Skeletal muscle tissue (tissue), 4 donors: ENCODE data around the gene LGALS3BP. TPM values are rescaled to one million over a fixed set of nuclear protein-coding genes. Genes with fewer than 3 reads are reported as not detected.
A peak's percentile ranks its signal among the peaks of the same experiment; 100 is the strongest.
"Not testable (repeated sequence)": the region's sequence is repeated elsewhere in the genome, so short reads cannot be mapped to it uniquely, and the experiment has no call there.

Source experiments
- H3K27ac ChIP-seq: one replicate; pipeline ENCODE4 v1.7.0; 2013; ENCODE audit warnings: mild to moderate bottlenecking, low read depth, low read length, inconsistent platforms
- H3K27me3 ChIP-seq, 3 donors: one replicate each; pipeline ENCODE4 v1.7.0; 2013; ENCODE audit warnings: low read length in 3 of 3; ENCODE audit not compliant: control insufficient read depth in 3 of 3, insufficient read depth in 3 of 3
- H3K36me3 ChIP-seq, 3 donors: one replicate each; pipeline ENCODE4 v1.7.0; 2013; ENCODE audit warnings: low read length in 3 of 3; ENCODE audit not compliant: control insufficient read depth in 3 of 3, insufficient read depth in 3 of 3
- H3K4me1 ChIP-seq, 3 donors: one replicate each; pipeline ENCODE4 v1.7.0; 2013; ENCODE audit warnings: low read length in 3 of 3, mild to moderate bottlenecking in 3 of 3; ENCODE audit not compliant: control insufficient read depth in 3 of 3, insufficient read depth in 3 of 3
- H3K4me3 ChIP-seq, 3 donors: one replicate each; pipeline ENCODE4 v1.7.0; 2013; ENCODE audit warnings: low read length in 3 of 3
- H3K9ac ChIP-seq, 3 donors: one replicate each; pipeline ENCODE4 v1.7.0; 2013; ENCODE audit warnings: low read length in 3 of 3, mild to moderate bottlenecking in 3 of 3, moderate library complexity in 2 of 3, low read depth in 1 of 3
- H3K9me3 ChIP-seq, 3 donors: one replicate each; pipeline ENCODE4 v1.7.0; 2013; ENCODE audit warnings: low read length in 3 of 3; ENCODE audit not compliant: control insufficient read depth in 3 of 3
- total RNA-seq: library from RNA; depleted of rRNA; stranded (reverse); fragments of >200 nt; gene quantifications from one replicate; pipeline ENCODE4 v1.2.3, GENCODE V29; 2014
- donor health status: Osteomylitis.

The LGALS3BP gene
- total RNA-seq, 1 donor from 2014 or later, result 55.8 TPM

- Histone ChIP-seq H3K9ac (peak overlapping the region in 2 of 3 donors; percentile 34 to 54), H3K4me3 (no peak overlapping the region), H3K27ac (peak overlapping the region; percentile 65), H3K36me3 (no peaks in the 10 kb centered on the region), H3K9me3 (no peaks in the 10 kb centered on the region), H3K4me1 (peaks cover 69 to 71% (median 70%) of the 10 kb centered on the region in 3 donors), H3K27me3 (peaks cover 5 to 11% (median 8%) of the 10 kb centered on the region in 3 donors)
Observed at GRCh38 chr17:79023180-79023705, 43.5 kb upstream of the LGALS3BP start.

- Histone ChIP-seq H3K9ac (peak overlapping the region; percentile 1 to 54 (median 43)), H3K36me3 (no peaks in the 10 kb centered on the region), H3K9me3 (no peaks in the 10 kb centered on the region), H3K27ac (peak overlapping the region; percentile 65), H3K27me3 (peaks cover 2 to 4% (median 3%) of the 10 kb centered on the region in 3 donors), H3K4me1 (peaks cover 62 to 64% (median 64%) of the 10 kb centered on the region in 3 donors), H3K4me3 (no peak overlapping the region)
Observed at GRCh38 chr17:79022507-79022991, 42.8 kb upstream of the LGALS3BP start.

DNA sequence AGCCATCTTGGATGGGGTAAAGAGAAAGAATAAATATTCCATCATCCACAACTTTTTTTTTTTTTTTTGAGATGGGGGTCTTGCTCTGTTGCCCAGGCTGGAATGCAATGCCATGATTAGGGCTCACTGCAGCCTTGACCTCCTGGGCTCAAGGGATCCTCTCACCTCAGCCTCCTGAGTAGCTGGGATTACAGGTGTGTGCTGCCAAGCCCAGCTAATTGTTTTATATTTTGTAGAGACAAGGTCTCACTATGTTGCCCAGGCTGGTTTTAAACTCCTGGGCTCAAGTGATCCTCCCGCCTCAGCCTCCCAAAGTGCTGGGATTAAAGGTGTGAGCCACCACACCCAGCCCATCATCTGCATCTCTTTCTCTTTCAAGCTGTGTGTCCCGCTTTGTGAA, 42.2 kb upstream of the LGALS3BP start:
- not testable (repeated sequence) for H3K36me3 ChIP-seq, H3K4me3 ChIP-seq, H3K27me3 ChIP-seq, H3K9me3 ChIP-seq, H3K9ac ChIP-seq
- H3K4me1 ChIP-seq, result peaks cover 56 to 59% (median 57%) of the 10 kb centered on the region in 3 donors
- H3K27ac ChIP-seq, result peak overlapping the region; percentile 57

- Histone ChIP-seq H3K27ac (peak overlapping the region; percentile 67), H3K9me3 (no peaks in the 10 kb centered on the region), H3K9ac (peak overlapping the region in 1 of 3 donors; percentile 33)
Observed at GRCh38 chr17:79020631-79021301, 41.0 kb upstream of the LGALS3BP start.

DNA sequence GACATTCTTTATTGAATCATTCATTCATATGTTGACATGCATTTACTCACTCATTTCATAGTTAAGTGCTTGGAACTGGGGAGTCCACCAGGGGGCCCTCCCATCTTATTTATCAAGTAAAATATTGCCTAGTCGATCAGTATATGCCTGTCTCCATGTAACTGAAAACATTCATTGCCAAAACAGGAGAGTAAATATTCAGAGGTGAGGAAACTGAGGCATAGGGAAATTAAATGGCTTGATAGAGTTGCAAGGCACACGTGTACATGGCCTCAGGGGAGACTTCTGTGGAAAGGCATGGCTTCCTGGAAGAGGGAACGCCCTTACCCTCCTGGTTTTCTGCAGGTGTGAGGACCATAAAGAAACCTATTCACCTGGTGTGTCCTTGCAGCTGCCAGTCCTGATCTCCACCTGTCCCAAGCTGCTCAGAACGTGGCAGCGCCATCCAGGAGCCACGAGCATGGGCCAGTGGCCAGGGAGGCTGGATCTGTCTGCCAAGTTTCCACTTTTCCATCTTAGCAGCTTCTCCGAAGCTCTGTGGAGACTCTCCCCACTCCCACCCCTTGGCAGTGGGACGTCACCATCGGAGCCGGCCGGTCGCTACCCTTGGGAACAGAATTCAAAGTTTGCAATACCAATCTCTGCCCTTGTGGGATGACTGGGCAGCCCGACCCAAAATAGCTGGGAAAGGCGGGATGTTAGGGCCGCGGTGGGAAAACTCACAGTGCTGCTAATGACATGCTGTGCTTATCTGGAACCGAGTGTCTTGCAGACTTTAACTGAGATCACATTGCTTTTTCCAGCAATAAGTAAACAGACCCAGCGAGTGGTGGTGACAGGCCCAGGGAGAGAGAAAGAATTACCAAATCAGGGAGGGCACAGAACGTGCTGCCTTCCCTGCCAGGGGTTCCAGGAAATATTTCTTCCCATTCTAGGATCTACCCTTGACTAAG, 40.2 kb upstream of the LGALS3BP start:
- peak overlapping the region; percentile 33 to 46 (median 34) for H3K4me3 ChIP-seq
- peaks cover 38 to 44% (median 40%) of the 10 kb centered on the region in 3 donors for H3K4me1 ChIP-seq
- H3K9me3 ChIP-seq, result no peaks in the 10 kb centered on the region
- peak overlapping the region; percentile 67 for H3K27ac ChIP-seq
- no peaks in the 10 kb centered on the region for H3K27me3 ChIP-seq
- H3K36me3 ChIP-seq, result no peaks in the 10 kb centered on the region
- peak overlapping the region in 2 of 3 donors; percentile 4 to 33 for H3K9ac ChIP-seq

More at GRCh38 chr17:79020631-79021301, 41.0 kb upstream of the LGALS3BP start:
- Histone ChIP-seq H3K27me3 (no peaks in the 10 kb centered on the region), H3K4me1 (peaks cover 47 to 52% (median 49%) of the 10 kb centered on the region in 3 donors), H3K4me3 (no peak overlapping the region), H3K36me3 (no peaks in the 10 kb centered on the region)

GRCh38 chr17:79019261-79019631, 39.5 kb upstream of the LGALS3BP start:
- Histone ChIP-seq H3K4me1 (peaks cover 32 to 37% (median 35%) of the 10 kb centered on the region in 3 donors), H3K27me3 (no peaks in the 10 kb centered on the region), H3K36me3 (no peaks in the 10 kb centered on the region), H3K4me3 (no peak overlapping the region), H3K9ac (no peak overlapping the region), H3K9me3 (no peaks in the 10 kb centered on the region), H3K27ac (no peak overlapping the region)

DNA sequence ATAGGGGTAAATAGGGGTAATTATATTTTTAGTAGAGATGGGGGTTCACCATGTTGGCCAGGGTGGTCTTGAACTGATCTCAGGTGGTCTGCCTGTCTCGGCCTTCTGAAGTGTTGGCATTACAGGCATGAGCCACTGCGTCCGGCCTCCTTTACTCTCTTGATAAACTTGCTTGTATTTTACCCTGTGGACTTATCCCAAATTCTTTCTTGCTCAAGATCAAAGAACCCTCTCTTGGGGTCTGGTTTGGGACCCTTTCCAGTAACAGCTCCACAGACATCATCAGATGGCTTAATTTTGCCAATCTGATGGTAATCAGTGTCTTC, 38.6 kb upstream of the LGALS3BP start:
- Histone ChIP-seq H3K9me3 (no peaks in the 10 kb centered on the region), H3K27ac (no peak overlapping the region), H3K9ac (no peak overlapping the region), H3K36me3 (no peaks in the 10 kb centered on the region), H3K4me1 (peaks cover 26 to 29% (median 26%) of the 10 kb centered on the region in 3 donors), H3K4me3 (no peak overlapping the region), H3K27me3 (no peaks in the 10 kb centered on the region)

DNA sequence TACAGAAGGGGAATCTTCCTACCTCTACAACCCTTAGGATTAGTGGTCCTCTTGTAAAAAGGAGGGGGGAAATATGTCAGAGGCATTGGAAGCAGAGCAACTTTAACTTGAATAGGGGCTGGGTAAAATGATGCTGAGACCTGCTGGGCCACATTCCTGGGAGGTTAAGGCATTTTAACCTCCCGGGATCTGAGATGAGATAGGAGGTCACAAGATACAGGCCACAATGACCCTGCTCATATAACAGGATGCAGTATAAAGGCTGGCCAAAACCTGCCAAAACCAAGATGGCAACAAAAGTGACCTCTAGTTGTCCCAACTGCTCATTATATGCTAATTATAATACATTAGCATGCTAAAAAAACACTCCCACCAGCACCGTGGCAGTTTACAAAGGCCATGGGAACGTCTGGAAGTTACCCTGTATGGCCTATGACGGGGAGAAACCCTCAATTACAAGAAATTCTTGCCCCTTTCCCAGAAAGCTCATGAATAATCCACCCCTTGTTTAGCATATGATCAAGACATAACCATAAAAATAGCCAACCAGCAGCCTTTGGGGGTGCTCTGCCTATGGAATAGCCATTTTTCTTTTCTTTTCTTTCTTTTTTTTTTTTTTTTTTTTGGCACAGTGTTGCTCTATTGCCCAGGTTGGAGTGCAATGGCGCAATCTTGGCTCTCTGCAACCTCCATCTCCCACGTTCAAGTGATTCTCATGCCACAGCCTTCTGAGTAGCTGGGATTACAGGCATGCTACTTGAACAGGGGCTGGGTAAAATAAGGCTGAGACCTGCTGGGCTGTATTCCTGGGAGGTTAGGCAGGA, 38.0 kb upstream of the LGALS3BP start:
- Histone ChIP-seq H3K4me3 (no peak overlapping the region), H3K36me3 (no peaks in the 10 kb centered on the region), H3K9me3 (no peaks in the 10 kb centered on the region), H3K9ac (no peak overlapping the region), H3K4me1 (peaks cover 20 to 26% (median 20%) of the 10 kb centered on the region in 3 donors), H3K27ac (no peak overlapping the region), H3K27me3 (no peaks in the 10 kb centered on the region)

- no peaks in the 10 kb centered on the region for H3K27me3 ChIP-seq
- H3K9me3 ChIP-seq, result no peaks in the 10 kb centered on the region
- H3K36me3 ChIP-seq, result no peaks in the 10 kb centered on the region
- no peak overlapping the region for H3K9ac ChIP-seq
- no peak overlapping the region for H3K4me3 ChIP-seq
- H3K27ac ChIP-seq, result no peak overlapping the region
- peaks cover 4 to 6% (median 5%) of the 10 kb centered on the region in 3 donors for H3K4me1 ChIP-seq
Observed at GRCh38 chr17:79014158-79014758, 34.5 kb upstream of the LGALS3BP start.
